Upper lobe of right lung (tissue), 1 donor: Measurements from ENCODE around the gene ACTG2. TPM values are rescaled to one million over a fixed set of nuclear protein-coding genes. Genes with fewer than 3 reads are reported as not detected.

Source experiments
- ATAC-seq: fragments of 200-7000 bp; cut with Tn5 transposase; one replicate; pipeline ENCODE4 v1.9.1; 2020; ENCODE audit warnings: mild to moderate bottlenecking, moderate library complexity
- DNase-seq: peaks from one replicate; pipeline ENCODE4 v3.0.0-alpha.2; 2020
- H3K27ac ChIP-seq: fragments of 200-600 bp; one replicate; pipeline ENCODE4 v1.8.0; 2022
- H3K27me3 ChIP-seq: fragments of 200-600 bp; one replicate; pipeline ENCODE4 v1.8.0; 2022; ENCODE audit warnings: mild to moderate bottlenecking
- H3K36me3 ChIP-seq: fragments of 200-600 bp; one replicate; pipeline ENCODE4 v1.8.0; 2022
- H3K4me1 ChIP-seq: fragments of 200-600 bp; one replicate; pipeline ENCODE4 v1.8.0; 2022
- H3K4me3 ChIP-seq: fragments of 200-600 bp; one replicate; pipeline ENCODE4 v1.8.0; 2022; ENCODE audit warnings: mild to moderate bottlenecking
- H3K9me3 ChIP-seq: fragments of 200-600 bp; one replicate; pipeline ENCODE4 v1.8.0; 2022
- intact Hi-C: fragments of 100-400 bp; cut with DNase I; formaldehyde crosslinking; loops from one replicate; pipeline ENCODE4 v1.11.0; 2022
- total RNA-seq: library from RNA; stranded (reverse); fragmentation: NEBNext Ultra II Directional; extraction: Animal tissue kit (Norgen Biotek cat#: 25700); gene quantifications from one replicate; pipeline ENCODE4 v1.2.1, GENCODE V29; 2021
- TF ChIP-seq, protein P1 (sequence below): fragments of 200-600 bp; IDR thresholded peaks from one replicate; pipeline ENCODE4 v1.8.0; 2022; ENCODE audit warnings: antibody characterized with exemption
- donor health status: DM: no; HTN: yes; CAD: no; lungs with severe emphysema.

The ACTG2 gene
- total RNA-seq, 1 donor from 2014 or later: 37.9 TPM

DNA sequence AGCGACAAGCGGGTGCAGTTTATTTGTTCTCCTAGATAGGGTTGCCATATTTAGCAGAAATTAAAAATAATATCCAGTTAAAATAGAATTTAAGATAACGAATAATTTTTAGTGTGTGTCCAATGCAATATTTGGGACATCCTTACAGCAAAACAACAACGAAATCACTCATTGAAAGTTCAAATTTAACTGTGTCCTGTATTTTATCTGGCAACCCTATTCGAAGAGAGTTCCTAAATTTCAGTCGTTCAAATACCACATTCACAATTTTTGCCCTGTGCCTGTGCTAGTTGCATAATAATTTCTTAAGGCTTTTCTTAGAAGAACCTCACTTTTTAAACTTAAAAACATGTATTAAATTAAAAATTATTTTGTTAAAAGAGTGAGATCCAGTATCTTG is 34.5 kb downstream of the ACTG2 start:
- Histone ChIP-seq H3K9me3 (no peaks in the 10 kb centered on the region), H3K36me3 (no peaks in the 10 kb centered on the region), H3K27me3 (no peaks in the 10 kb centered on the region), H3K4me3 (peak overlapping the region; percentile 74), H3K4me1 (peaks cover 21% of the 10 kb centered on the region), H3K27ac (peak overlapping the region; percentile 96)
- intact Hi-C loops: no loop called here
- DNase-seq (no peak), ATAC-seq (no peak)
- TF ChIP-seq, protein P1, sequence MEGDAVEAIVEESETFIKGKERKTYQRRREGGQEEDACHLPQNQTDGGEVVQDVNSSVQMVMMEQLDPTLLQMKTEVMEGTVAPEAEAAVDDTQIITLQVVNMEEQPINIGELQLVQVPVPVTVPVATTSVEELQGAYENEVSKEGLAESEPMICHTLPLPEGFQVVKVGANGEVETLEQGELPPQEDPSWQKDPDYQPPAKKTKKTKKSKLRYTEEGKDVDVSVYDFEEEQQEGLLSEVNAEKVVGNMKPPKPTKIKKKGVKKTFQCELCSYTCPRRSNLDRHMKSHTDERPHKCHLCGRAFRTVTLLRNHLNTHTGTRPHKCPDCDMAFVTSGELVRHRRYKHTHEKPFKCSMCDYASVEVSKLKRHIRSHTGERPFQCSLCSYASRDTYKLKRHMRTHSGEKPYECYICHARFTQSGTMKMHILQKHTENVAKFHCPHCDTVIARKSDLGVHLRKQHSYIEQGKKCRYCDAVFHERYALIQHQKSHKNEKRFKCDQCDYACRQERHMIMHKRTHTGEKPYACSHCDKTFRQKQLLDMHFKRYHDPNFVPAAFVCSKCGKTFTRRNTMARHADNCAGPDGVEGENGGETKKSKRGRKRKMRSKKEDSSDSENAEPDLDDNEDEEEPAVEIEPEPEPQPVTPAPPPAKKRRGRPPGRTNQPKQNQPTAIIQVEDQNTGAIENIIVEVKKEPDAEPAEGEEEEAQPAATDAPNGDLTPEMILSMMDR: no peak

DNA sequence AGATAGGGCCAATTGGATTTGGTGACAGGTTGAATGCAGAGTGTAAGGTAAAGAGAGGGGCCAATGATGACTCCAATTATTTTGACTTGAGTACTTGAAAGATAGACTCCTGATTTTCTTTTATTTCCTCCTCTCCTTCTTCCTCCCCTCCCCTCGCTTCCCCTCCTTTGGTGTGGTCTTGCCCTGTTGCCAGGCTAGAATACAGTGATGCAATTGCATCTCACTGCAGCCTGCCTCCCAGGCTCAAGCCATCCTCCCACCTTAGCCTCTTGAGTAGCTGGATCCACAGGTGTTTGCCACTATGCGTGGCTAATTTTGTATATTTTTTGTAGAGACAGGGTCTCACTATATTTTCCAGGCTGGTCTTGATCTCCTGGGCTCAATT is 36.1 kb downstream of the ACTG2 start:
- no peak for DNase-seq
- Histone ChIP-seq H3K9me3 (no peaks in the 10 kb centered on the region), H3K4me1 (peaks cover 21% of the 10 kb centered on the region), H3K4me3 (no peak overlapping the region), H3K27me3 (no peaks in the 10 kb centered on the region), H3K36me3 (peaks cover 4% of the 10 kb centered on the region), H3K27ac (no peak overlapping the region)
- ATAC-seq: no peak
- intact Hi-C loops: no loop called here
- TF ChIP-seq, protein P1: no peak

DNA sequence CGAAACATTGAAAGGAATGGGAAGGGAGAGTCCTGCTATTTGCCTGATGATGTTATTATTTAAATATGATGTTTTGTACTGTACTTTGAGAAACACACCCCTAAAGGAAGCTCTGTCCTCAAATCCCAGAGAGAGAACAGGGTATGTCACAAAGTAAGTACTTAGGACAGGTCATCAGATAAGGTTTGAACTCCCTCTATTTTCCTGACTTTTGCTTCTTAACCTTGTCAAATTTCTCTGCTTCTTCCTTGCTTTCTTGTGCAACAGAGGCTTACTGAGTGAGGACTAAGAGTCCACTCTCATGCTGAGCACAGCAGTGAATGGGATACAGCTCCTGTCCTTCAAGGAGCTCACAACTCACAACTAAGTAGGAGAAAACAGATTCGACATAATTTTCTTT is 37.6 kb downstream of the ACTG2 start:
- no peak for ATAC-seq
- Histone ChIP-seq H3K9me3 (no peaks in the 10 kb centered on the region), H3K4me3 (no peak overlapping the region), H3K36me3 (peaks cover 14% of the 10 kb centered on the region), H3K27ac (no peak overlapping the region), H3K4me1 (peaks cover 21% of the 10 kb centered on the region), H3K27me3 (no peaks in the 10 kb centered on the region)
- intact Hi-C loops: no loop called here
- TF ChIP-seq, protein P1: no peak
- no peak for DNase-seq

DNA sequence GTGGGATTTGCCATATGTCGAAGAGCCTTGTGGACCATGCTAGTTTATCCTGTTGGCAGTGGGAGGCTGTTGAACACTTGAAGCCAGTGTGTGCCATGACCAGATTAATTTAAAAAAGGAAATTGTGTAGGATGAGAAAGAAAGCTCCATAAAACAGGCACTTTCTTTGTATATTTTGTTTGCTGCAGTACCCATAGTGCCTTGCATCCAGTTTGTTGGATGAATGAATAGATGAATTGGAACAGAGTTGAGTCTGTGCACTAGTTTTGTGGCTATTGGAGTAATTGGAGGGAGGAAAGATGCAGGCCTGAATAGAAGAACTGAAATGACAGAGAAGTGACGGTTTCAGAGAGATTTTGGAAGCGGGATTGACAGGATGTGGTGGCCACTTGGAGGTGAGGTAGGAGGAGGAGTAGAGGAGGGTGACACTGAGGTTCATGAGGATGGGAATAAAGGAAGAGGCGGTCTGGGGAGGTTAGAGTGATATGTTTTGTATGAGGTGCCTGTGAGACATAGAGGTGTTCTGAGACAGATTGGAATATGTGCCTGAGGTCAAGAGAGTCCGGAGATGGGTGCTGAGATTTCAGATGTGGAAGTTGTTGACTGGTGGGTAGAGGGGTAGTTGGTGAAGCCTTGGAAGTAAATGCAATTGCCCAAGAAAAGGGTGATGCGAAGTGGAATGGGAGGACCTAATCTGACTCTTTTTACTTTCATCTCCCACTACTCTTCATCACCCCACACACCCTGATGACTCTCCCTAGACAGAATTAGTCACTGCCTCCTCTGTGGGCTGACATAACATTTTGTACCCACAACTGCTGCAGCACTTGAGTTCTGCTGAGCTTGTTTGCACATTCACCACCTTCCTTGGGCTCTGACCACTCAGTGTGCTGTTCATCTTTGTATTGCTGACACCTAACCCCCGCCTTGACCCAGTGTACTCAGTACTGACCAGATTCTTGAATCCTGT is 39.0 kb downstream of the ACTG2 start:
- no peak overlapping the region for H3K27ac ChIP-seq
- peak; percentile 47 for ATAC-seq
- TF ChIP-seq, protein P1: no peak

DNA sequence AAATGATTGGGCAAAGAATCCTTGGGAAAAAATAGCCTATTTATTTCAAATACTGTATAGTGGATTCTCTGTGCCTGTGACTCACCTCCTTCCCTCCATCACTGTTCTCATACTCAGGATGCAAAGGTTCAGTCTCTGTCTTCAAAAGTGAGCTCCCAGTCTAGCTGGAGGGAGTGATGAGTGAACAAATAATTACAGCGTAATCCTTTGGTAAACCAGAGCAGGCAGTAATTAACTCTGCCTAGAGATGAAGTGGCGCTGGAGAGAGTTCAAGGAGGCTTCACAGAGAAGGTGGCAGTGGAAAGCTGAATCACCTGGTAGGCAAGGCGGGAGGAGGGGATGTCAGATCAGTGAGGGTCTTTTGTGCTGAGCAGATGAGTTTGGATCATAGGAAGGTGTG is 40.4 kb downstream of the ACTG2 start:
- no peak overlapping the region for H3K27ac ChIP-seq
- ATAC-seq: peak; percentile 40
- intact Hi-C loops: no loop called here

More for the DNA sequence above, 39.0 kb downstream of the ACTG2 start:
- peaks cover 18% of the 10 kb centered on the region for H3K36me3 ChIP-seq
- no peak overlapping the region for H3K4me3 ChIP-seq
- intact Hi-C loops: no loop called here
- no peaks in the 10 kb centered on the region for H3K9me3 ChIP-seq
- H3K4me1 ChIP-seq: peaks cover 21% of the 10 kb centered on the region
- DNase-seq: no peak
- no peaks in the 10 kb centered on the region for H3K27me3 ChIP-seq

More for the DNA sequence above, 40.4 kb downstream of the ACTG2 start:
- H3K4me3 ChIP-seq: no peak overlapping the region
- TF ChIP-seq, protein P1: no peak
- no peaks in the 10 kb centered on the region for H3K27me3 ChIP-seq
- H3K4me1 ChIP-seq: peaks cover 16% of the 10 kb centered on the region
- DNase-seq: no peak
- peaks cover 18% of the 10 kb centered on the region for H3K36me3 ChIP-seq
- H3K9me3 ChIP-seq: no peaks in the 10 kb centered on the region
